BJ (cell line): Measurements from ENCODE around the gene TRAPPC12. TPM values are rescaled to one million over a fixed set of nuclear protein-coding genes. Genes with fewer than 3 reads are reported as not detected.

Experiments
- CTCF ChIA-PET: fragments of 350-600 bp; formaldehyde crosslinking; extraction: SDS; loops from one replicate; lab custom pipeline; 2021; ENCODE audit warnings: antibody characterized with exemption, inconsistent platforms; lab: Yijun Ruan, JAX
- POLR2A ChIA-PET: fragments of 300-600 bp; sonication (Branson Sonifier 250); formaldehyde crosslinking; extraction: SDS; loops from one replicate; lab custom pipeline; 2021; ENCODE audit warnings: antibody characterized with exemption; lab: Charles Lee
- DNase-seq: peaks from one replicate; pipeline ENCODE4 v3.0.0-alpha.2; 2011; ENCODE audit warnings: low read depth
- H3K27me3 ChIP-seq: 2 replicates; pipeline ENCODE4 v1.6.0; 2011; ENCODE audit warnings: low read length; ENCODE audit not compliant: control insufficient read depth, insufficient read depth
- H3K36me3 ChIP-seq: 2 replicates; pipeline ENCODE4 v1.5.1; 2011; ENCODE audit warnings: low read length; ENCODE audit not compliant: control insufficient read depth, insufficient read depth
- H3K4me3 ChIP-seq: 2 replicates; pipeline ENCODE4 v1.5.1; 2011; ENCODE audit warnings: low read depth, mild to moderate bottlenecking, control low read depth, low read length
- polyA plus RNA-seq: library from polyadenylated mRNA; depleted of rRNA; stranded (reverse); fragments of >200 nt; gene quantifications from 2 replicates; pipeline ENCODE4 v1.2.3, GENCODE V29; 2011
- TF ChIP-seq, protein P1 (sequence below): IDR thresholded peaks from 2 replicates; pipeline ENCODE4 v1.5.1; 2011; ENCODE audit warnings: low read depth, mild to moderate bottlenecking, control low read depth, inconsistent platforms, low read length, moderate library complexity; ENCODE audit not compliant: insufficient read depth

TRAPPC12 gene
- polyA plus RNA-seq, 1 experiment: 57.8 TPM

DNA sequence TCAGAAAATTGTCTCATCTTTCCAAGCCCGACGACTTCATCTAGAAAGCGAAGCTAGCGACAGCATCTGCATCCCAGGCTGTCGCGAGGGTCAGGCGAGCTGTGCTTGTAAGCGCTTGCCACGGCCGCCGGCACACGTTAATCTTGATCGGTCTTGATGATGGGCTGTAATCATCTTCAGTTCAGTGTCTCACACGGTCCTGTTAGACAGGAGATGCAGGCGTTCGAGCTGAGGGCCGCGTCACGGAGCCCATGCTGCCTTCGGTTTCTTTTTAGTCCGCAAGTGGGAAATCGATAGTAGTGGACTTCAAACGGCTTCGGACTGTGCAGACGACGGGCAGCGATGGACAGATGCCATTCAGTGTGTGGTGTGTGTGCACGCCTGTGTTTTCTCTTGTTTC, 96.3 kb downstream of the TRAPPC12 start:
- peaks cover 21% of the 10 kb centered on the region for H3K36me3 ChIP-seq
- TF ChIP-seq, protein P1, sequence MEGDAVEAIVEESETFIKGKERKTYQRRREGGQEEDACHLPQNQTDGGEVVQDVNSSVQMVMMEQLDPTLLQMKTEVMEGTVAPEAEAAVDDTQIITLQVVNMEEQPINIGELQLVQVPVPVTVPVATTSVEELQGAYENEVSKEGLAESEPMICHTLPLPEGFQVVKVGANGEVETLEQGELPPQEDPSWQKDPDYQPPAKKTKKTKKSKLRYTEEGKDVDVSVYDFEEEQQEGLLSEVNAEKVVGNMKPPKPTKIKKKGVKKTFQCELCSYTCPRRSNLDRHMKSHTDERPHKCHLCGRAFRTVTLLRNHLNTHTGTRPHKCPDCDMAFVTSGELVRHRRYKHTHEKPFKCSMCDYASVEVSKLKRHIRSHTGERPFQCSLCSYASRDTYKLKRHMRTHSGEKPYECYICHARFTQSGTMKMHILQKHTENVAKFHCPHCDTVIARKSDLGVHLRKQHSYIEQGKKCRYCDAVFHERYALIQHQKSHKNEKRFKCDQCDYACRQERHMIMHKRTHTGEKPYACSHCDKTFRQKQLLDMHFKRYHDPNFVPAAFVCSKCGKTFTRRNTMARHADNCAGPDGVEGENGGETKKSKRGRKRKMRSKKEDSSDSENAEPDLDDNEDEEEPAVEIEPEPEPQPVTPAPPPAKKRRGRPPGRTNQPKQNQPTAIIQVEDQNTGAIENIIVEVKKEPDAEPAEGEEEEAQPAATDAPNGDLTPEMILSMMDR: no peak
- CTCF ChIA-PET: interaction anchor here (1.1 to 1.6 kb wide), 2 partner anchors 14 to 181 kb away, joined by 3 to 6 read pairs; no protein-coding TSS in a partner anchor
- H3K4me3 ChIP-seq: no peak overlapping the region
- H3K27me3 ChIP-seq: no peaks in the 10 kb centered on the region
- POLR2A ChIA-PET: interaction anchor here (0.6 kb wide), 1 partner anchor 62 kb away, joined by 7 read pairs; no protein-coding TSS in a partner anchor
- DNase-seq: no peak

DNA sequence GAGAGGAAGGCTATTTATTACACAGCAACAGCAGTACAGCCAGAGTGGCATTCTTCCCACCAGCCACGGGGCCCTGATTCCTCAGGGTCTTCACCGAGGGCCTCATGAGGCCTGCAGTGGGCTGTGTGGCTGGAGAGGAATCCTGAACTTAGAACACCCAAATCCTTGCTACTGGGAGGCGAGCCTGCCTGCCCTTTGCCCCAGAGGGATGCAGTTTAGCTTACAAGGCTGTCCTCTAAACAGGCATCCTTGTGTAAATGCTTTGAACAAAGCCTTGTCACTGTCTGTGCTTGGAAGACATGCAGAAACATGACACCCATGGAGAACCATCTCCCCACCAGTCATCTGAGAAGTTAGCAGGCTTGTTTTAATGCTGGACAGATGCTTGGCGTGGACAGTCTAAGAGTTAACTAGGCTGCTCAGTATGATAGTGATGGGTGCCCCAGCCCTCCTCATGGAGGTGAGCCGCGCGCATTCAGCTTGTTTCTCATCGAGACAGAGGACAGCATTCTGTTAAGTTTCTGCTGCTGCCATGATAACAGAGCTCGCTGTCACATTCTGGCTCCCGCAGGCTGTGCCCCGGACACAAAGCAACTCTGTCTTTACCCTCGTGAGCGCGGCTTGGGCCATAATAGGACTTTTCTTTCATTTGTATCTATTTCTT, 97.0 kb downstream of the TRAPPC12 start:
- TF ChIP-seq, protein P1: no peak
- no peaks in the 10 kb centered on the region for H3K27me3 ChIP-seq
- H3K36me3 ChIP-seq: peaks cover 21% of the 10 kb centered on the region
- ChIA-PET CTCF (interaction anchor here (1.1 to 1.7 kb wide), 3 partner anchors 14 to 181 kb away, joined by 3 to 6 read pairs (median 4); no protein-coding TSS in a partner anchor), POLR2A (interaction anchor here (0.6 kb wide), 1 partner anchor 61 kb away, joined by 7 read pairs; no protein-coding TSS in a partner anchor)
- no peak for DNase-seq
- H3K4me3 ChIP-seq: no peak overlapping the region

DNA sequence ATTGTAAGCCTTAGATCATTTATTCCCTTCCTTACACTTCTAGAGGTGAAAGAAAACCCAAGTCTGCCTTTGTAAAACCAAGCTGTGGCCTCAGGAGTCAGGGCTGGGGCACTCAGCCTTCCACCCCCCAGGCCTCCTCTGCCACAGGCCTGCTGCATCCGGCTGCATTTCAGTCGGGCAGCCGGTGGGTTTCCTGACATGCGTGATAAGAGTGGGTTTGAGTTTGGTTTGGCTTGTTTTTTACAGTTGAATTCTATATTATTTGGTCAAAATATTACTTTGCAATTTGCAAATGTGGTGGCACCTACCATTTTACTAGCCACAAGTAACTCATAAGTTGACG, 97.5 kb downstream of the TRAPPC12 start:
- ChIA-PET POLR2A (no interaction called here), CTCF (interaction anchor here (1.6 to 1.7 kb wide), 2 partner anchors 15 to 28 kb away, joined by 4 to 6 read pairs; no protein-coding TSS in a partner anchor)
- no peak overlapping the region for H3K4me3 ChIP-seq
- H3K36me3 ChIP-seq: peaks cover 19% of the 10 kb centered on the region
- H3K27me3 ChIP-seq: no peaks in the 10 kb centered on the region
- TF ChIP-seq, protein P1: no peak
- no peak for DNase-seq

DNA sequence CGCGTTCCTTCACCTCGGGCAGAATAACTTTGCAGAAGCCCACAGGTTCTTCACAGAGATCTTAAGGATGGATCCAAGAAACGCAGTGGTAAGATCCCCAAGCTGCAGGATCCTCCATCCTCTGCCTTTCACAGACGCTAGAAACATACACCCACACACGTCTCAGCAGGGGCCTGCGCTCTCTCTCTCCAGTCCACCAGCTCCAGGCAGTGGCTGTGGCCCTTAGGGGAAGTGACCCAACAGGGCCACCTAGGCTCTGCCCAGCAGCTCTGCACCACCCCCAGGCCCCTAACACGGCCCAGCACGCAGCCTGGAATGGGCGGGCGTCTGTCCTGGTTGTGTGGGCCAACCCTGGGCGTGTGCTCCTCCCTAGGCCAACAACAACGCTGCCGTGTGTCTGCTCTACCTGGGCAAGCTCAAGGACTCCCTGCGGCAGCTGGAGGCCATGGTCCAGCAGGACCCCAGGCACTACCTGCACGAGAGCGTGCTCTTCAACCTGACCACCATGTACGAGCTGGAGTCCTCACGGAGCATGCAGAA, 99.4 kb downstream of the TRAPPC12 start:
- Histone ChIP-seq H3K4me3 (no peak overlapping the region), H3K36me3 (peaks cover 14% of the 10 kb centered on the region), H3K27me3 (no peaks in the 10 kb centered on the region)
- TF ChIP-seq, protein P1: no peak
- ChIA-PET CTCF (no interaction called here), POLR2A (no interaction called here)
- no peak for DNase-seq

DNA sequence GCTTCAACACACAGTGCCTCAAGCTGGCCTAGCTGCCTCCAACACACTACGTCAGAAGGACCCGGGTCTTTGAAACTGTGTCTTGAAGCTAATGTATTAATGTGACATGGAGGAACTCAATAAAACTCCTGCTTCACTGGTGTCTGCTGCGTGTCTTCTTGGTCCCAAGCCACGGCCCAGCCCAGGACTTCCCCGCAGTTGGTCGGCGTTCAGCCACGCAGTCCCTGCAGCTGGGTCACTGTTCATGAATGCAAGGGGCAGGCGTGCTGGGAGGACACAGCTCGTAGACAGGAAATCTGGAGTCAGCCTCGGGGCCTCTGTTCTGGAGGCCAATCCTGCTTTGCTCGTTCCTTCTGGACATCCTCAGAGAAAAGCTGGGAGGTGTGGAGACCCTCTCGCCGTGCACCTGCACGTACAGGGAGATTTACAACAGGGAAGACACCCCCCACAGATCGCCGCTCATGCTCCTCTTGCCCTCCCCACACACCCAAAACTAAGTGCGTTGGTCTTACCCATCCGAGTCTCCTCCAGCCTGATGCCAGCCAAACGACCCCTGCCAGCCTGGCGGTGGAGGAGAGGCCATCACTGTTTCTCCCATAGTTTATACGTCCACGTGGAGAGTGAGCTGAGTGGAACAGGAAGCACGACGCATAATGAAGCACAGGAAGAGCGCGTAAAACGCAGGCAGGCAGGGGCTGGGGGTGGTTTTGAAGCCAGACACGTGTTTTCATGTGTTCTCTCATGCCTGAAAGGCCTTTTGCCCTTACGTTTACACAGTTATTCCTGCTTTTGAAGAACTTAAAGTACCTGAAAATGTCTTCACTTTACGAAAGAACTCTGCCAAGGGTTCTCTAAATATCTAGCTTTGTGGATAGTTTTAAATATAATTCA, 100.2 kb downstream of the TRAPPC12 start:
- Histone ChIP-seq H3K27me3 (no peaks in the 10 kb centered on the region), H3K4me3 (no peak overlapping the region), H3K36me3 (peaks cover 15% of the 10 kb centered on the region)
- POLR2A ChIA-PET: no interaction called here
- TF ChIP-seq, protein P1: no peak
- DNase-seq: no peak
- CTCF ChIA-PET: no interaction called here
